Measurements from ENCODE around the gene SDR42E2.

DNA sequence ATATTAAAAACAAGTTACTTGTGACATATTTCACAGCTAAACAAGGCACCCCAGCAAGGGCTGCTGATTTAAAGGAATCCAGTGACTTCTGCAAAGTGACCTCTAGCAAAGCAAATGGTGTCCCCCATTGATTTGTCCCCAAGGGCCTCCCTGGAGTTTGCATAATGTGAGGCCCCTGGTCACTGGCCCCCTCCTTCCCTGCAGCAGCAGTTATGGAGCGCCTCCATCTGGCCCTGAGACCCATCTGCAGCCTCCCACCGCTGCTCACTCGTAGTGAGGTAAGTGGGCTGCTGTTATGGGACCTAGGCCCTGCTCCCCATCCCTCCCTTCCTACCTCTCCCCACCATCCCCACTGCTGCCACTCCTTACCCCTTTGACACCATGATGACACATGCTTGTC lies 24.2 kb downstream of the SDR42E2 start:
- TF ChIP-seq RB1 (IDR thresholded peaks at IDR 0.05; ENCODE audit: borderline replicate concordance), result no peak
- TF ChIP-seq, protein P1, sequence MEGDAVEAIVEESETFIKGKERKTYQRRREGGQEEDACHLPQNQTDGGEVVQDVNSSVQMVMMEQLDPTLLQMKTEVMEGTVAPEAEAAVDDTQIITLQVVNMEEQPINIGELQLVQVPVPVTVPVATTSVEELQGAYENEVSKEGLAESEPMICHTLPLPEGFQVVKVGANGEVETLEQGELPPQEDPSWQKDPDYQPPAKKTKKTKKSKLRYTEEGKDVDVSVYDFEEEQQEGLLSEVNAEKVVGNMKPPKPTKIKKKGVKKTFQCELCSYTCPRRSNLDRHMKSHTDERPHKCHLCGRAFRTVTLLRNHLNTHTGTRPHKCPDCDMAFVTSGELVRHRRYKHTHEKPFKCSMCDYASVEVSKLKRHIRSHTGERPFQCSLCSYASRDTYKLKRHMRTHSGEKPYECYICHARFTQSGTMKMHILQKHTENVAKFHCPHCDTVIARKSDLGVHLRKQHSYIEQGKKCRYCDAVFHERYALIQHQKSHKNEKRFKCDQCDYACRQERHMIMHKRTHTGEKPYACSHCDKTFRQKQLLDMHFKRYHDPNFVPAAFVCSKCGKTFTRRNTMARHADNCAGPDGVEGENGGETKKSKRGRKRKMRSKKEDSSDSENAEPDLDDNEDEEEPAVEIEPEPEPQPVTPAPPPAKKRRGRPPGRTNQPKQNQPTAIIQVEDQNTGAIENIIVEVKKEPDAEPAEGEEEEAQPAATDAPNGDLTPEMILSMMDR (IDR thresholded peaks at IDR 0.05 in 2 of 3, conservative IDR thresholded peaks at IDR 0.05 in 1 of 3; ENCODE audit: control insufficient read depth in 2 of 3, extremely low read depth in 1 of 3, insufficient read depth in 1 of 3, low read depth in 3 of 3, low read length in 3 of 3), result peak in 2 of 3 experiments; percentile 24 to 33; a peak in 4 of 6 replicates
- TF ChIP-seq, protein P2, sequence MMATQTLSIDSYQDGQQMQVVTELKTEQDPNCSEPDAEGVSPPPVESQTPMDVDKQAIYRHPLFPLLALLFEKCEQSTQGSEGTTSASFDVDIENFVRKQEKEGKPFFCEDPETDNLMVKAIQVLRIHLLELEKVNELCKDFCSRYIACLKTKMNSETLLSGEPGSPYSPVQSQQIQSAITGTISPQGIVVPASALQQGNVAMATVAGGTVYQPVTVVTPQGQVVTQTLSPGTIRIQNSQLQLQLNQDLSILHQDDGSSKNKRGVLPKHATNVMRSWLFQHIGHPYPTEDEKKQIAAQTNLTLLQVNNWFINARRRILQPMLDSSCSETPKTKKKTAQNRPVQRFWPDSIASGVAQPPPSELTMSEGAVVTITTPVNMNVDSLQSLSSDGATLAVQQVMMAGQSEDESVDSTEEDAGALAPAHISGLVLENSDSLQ (IDR thresholded peaks at IDR 0.05), result no peak
- TF ChIP-seq, protein P3, sequence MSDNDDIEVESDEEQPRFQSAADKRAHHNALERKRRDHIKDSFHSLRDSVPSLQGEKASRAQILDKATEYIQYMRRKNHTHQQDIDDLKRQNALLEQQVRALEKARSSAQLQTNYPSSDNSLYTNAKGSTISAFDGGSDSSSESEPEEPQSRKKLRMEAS (IDR thresholded peaks at IDR 0.05; ENCODE audit: low read depth, low read length), result no peak
- TF ChIP-seq EP300 (IDR thresholded peaks at IDR 0.05; ENCODE audit: borderline replicate concordance in 1 of 2, control insufficient read depth in 1 of 2, low read depth in 2 of 2, low read length in 2 of 2), result no peak
- TF ChIP-seq RCOR1 (conservative IDR thresholded peaks at IDR 0.05; ENCODE audit: low read depth, low read length), result no peak
- no peak for TF ChIP-seq ETV6 (conservative IDR thresholded peaks at IDR 0.05 in 1 of 2, IDR thresholded peaks at IDR 0.05 in 1 of 2; ENCODE audit: borderline replicate concordance in 1 of 2, low read depth in 1 of 2)
- no peak for TF ChIP-seq CBX5 (IDR thresholded peaks at IDR 0.05; ENCODE audit: low read depth)
- TF ChIP-seq FOXM1 (IDR thresholded peaks at IDR 0.05; ENCODE audit: low read depth, low read length), result no peak
- TF ChIP-seq ATF7 (IDR thresholded peaks at IDR 0.05; ENCODE audit: low read depth), result no peak
- no peak for TF ChIP-seq POLR2A (IDR thresholded peaks at IDR 0.05; ENCODE audit: low read depth, low read length)
- no peak for TF ChIP-seq EZH2 (IDR thresholded peaks at IDR 0.05; ENCODE audit: borderline replicate concordance, control insufficient read depth, low read depth, low read length)

All from GM12878 (cell line).